Colon (tissue), 2 donors: ENCODE data around the gene PRKCE.

Source experiments
- FAIRE-seq: peaks from 2 replicates; lab custom pipeline; 2012; peaks lifted over from hg19 to GRCh38; lab: Jason Lieb, UNC
- donor health status: control.
- donor health status: control.

Gene PRKCE

GRCh38 chr2:45781464-45781811 lies 130.0 kb downstream of the PRKCE start:
- no peak for FAIRE-seq

- FAIRE-seq, result no peak
These were observed 131.0 kb downstream of the PRKCE start for GRCh38 chr2:45782436-45782835.

- FAIRE-seq, result no peak
These were observed 131.5 kb downstream of the PRKCE start for GRCh38 chr2:45782986-45783385.

GRCh38 chr2:45786030-45786835 lies 134.8 kb downstream of the PRKCE start:
- no peak for FAIRE-seq

GRCh38 chr2:45786836-45787357 lies 135.4 kb downstream of the PRKCE start:
- FAIRE-seq, result no peak

GRCh38 chr2:45788401-45788800 lies 136.9 kb downstream of the PRKCE start:
- FAIRE-seq, result no peak

GRCh38 chr2:45789317-45789716 lies 137.8 kb downstream of the PRKCE start:
- FAIRE-seq, result no peak

GRCh38 chr2:45789961-45790723 lies 138.7 kb downstream of the PRKCE start:
- no peak for FAIRE-seq

GRCh38 chr2:45793305-45793962 lies 142.0 kb downstream of the PRKCE start:
- no peak for FAIRE-seq

- FAIRE-seq, result no peak
These were observed 142.7 kb downstream of the PRKCE start for GRCh38 chr2:45794134-45794617.

GRCh38 chr2:45796500-45796899 lies 145.0 kb downstream of the PRKCE start:
- no peak for FAIRE-seq

GRCh38 chr2:45797451-45798230 lies 146.2 kb downstream of the PRKCE start:
- no peak for FAIRE-seq

GRCh38 chr2:45799679-45800381 lies 148.4 kb downstream of the PRKCE start:
- FAIRE-seq, result no peak

- FAIRE-seq, result no peak
These were observed 151.1 kb downstream of the PRKCE start for GRCh38 chr2:45802499-45803138.

GRCh38 chr2:45804987-45805755 lies 153.7 kb downstream of the PRKCE start:
- no peak for FAIRE-seq

GRCh38 chr2:45806563-45807358 lies 155.3 kb downstream of the PRKCE start:
- FAIRE-seq, result no peak

GRCh38 chr2:45808294-45808800 lies 156.9 kb downstream of the PRKCE start:
- no peak for FAIRE-seq

- FAIRE-seq, result no peak
These were observed 157.7 kb downstream of the PRKCE start for GRCh38 chr2:45809205-45809604.

- FAIRE-seq, result no peak
These were observed 160.6 kb downstream of the PRKCE start for GRCh38 chr2:45812011-45812500.
